ENCODE results near the gene TEX14.

TEX14 gene

GRCh38 chr17:58580671-58581070 lies 111.2 kb downstream of the TEX14 start:
- Histone ChIP-seq H2BK15ac (ENCODE audit: low read length) (no peak overlapping the region), H2BK120ac (ENCODE audit: low read depth, low read length) (no peak overlapping the region), H3K14ac (ENCODE audit: low read length) (no peak overlapping the region), H3K9ac (ENCODE audit: low read depth, low read length, poor library complexity) (no peak overlapping the region), H3K9me3 (replicated peaks in 1 of 2; ENCODE audit: control insufficient read depth in 2 of 2, insufficient read depth in 1 of 2, low read depth in 1 of 2, low read length in 2 of 2) (no peaks in the 10 kb centered on the region), H2BK12ac (ENCODE audit: low read length) (no peak overlapping the region), H4K8ac (ENCODE audit: low read depth, low read length) (no peak overlapping the region), H3K4me1 (ENCODE audit: control insufficient read depth in 2 of 2, insufficient read depth in 1 of 2, low read depth in 1 of 2, low read length in 2 of 2) (peaks cover 0 to 3% of the 10 kb centered on the region in 2 donors), H3K27me3 (ENCODE audit: control insufficient read depth in 3 of 3, insufficient read depth in 3 of 3, low read depth in 1 of 3, low read length in 3 of 3) (peaks cover 0 to 15% (median 0%) of the 10 kb centered on the region in 3 experiments), H3K4me2 (ENCODE audit: insufficient read depth, low read length, poor library complexity, severe bottlenecking) (no peak overlapping the region), H3K4me3 (ENCODE audit: low read length in 2 of 2) (no peak overlapping the region), H2AFZ (ENCODE audit: low read length) (no peak overlapping the region), H3K36me3 (replicated peaks in 1 of 2; ENCODE audit: control insufficient read depth in 2 of 2, insufficient read depth in 2 of 2, low read length in 2 of 2) (no peaks in the 10 kb centered on the region), H2BK5ac (ENCODE audit: low read length) (no peak overlapping the region), H3K23ac (ENCODE audit: low read depth, low read length, poor library complexity) (no peak overlapping the region), H3K27ac (replicated peaks; ENCODE audit: low read length) (no peak overlapping the region), H3K79me1 (ENCODE audit: low read depth, low read length) (no peaks in the 10 kb centered on the region), H2AK5ac (ENCODE audit: low read depth, low read length) (no peak overlapping the region), H4K91ac (ENCODE audit: low read depth, low read length, poor library complexity) (no peak overlapping the region), H3K4ac (ENCODE audit: low read length) (no peak overlapping the region), H3K18ac (ENCODE audit: low read length) (no peak overlapping the region)
- WGBS, 2 donors (ENCODE audit: extremely low coverage in 2 of 2, insufficient read length in 2 of 2, insufficient replicate concordance in 1 of 2): no CpG with 5 or more reads among the region's 2 CpGs
- DNase-seq (ENCODE audit: low spot score): no peak

DNA sequence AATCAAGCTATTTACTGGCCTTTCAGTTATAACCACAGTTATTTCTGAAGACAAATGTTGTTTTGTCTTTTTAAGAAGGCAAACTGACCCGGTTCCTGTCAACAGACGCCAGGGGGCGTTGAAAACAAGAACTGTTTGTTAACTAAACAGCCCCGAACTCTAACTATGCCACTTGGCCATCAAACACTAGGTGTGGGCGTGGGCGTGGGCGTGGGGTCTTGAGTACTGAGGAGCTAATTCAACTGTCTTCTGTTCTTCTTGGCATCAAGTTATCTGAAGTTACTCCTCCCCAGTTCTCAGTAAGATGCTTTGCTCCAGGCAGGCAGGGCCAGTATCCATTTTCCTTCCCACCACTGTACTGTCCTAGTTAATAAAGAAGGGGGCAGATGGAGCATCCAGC lies 114.1 kb downstream of the TEX14 start:
- Histone ChIP-seq H3K9ac (ENCODE audit: low read depth, low read length, poor library complexity) (no peak overlapping the region), H3K4me3 (ENCODE audit: low read length in 2 of 2) (no peak overlapping the region), H4K91ac (ENCODE audit: low read depth, low read length, poor library complexity) (no peak overlapping the region), H3K9me3 (replicated peaks in 1 of 2; ENCODE audit: control insufficient read depth in 2 of 2, insufficient read depth in 1 of 2, low read depth in 1 of 2, low read length in 2 of 2) (no peaks in the 10 kb centered on the region), H3K18ac (ENCODE audit: low read length) (no peak overlapping the region), H3K27ac (replicated peaks; ENCODE audit: low read length) (no peak overlapping the region), H2BK5ac (ENCODE audit: low read length) (no peak overlapping the region), H3K23ac (ENCODE audit: low read depth, low read length, poor library complexity) (no peak overlapping the region), H3K14ac (ENCODE audit: low read length) (no peak overlapping the region), H2AK5ac (ENCODE audit: low read depth, low read length) (no peak overlapping the region), H2BK12ac (ENCODE audit: low read length) (no peak overlapping the region), H3K4me1 (ENCODE audit: control insufficient read depth in 2 of 2, insufficient read depth in 1 of 2, low read depth in 1 of 2, low read length in 2 of 2) (peaks cover 0 to 4% of the 10 kb centered on the region in 2 donors), H2BK15ac (ENCODE audit: low read length) (no peak overlapping the region), H3K4me2 (ENCODE audit: insufficient read depth, low read length, poor library complexity, severe bottlenecking) (no peak overlapping the region), H3K27me3 (ENCODE audit: control insufficient read depth in 3 of 3, insufficient read depth in 3 of 3, low read depth in 1 of 3, low read length in 3 of 3) (peaks cover 0 to 7% (median 0%) of the 10 kb centered on the region in 3 experiments), H3K4ac (ENCODE audit: low read length) (no peak overlapping the region), H3K79me1 (ENCODE audit: low read depth, low read length) (no peaks in the 10 kb centered on the region), H4K8ac (ENCODE audit: low read depth, low read length) (no peak overlapping the region), H2AFZ (ENCODE audit: low read length) (peak overlapping the region; percentile 50), H3K36me3 (replicated peaks in 1 of 2; ENCODE audit: control insufficient read depth in 2 of 2, insufficient read depth in 2 of 2, low read length in 2 of 2) (no peaks in the 10 kb centered on the region), H2BK120ac (ENCODE audit: low read depth, low read length) (no peak overlapping the region)
- peak; percentile 50 for DNase-seq (ENCODE audit: low spot score)
- no CpG with 5 or more reads among the region's 7 CpGs for WGBS, 2 donors (ENCODE audit: extremely low coverage in 2 of 2, insufficient read length in 2 of 2, insufficient replicate concordance in 1 of 2)

DNA sequence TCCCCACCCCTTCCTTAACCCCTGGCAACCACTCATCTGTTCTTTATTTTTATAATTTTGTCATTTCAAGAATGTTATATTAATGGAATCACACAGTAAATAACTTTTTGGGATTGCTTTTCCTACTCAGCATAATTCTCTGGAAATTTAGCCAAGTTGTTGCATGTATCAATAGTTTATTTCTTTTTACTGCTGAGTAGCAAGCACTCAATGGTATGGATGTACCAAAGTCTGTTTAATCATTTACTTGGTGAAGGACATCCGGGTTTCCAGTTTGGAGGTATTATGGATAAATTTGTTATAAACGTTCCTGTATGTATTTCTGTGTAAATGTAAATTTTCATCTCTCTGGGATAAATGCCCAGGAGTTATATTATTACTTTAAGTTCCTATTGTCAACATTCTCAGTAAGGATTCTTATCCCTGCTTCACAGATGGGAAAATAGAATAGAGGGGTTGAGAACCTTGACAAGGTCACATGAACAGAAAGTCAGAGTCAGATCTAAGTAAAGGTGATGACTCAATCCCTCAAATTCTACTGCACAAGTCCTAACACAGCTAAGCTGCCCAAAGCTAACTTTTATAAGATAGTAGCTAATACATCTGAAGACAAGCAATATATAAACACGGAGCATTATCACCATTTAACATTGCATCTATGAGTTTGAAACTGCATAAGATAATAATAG lies 115.0 kb downstream of the TEX14 start:
- no peak overlapping the region for H3K18ac ChIP-seq (ENCODE audit: low read length)
- no peak overlapping the region for H3K4me3 ChIP-seq (ENCODE audit: low read length in 2 of 2)
- H3K9me3 ChIP-seq (replicated peaks in 1 of 2; ENCODE audit: control insufficient read depth in 2 of 2, insufficient read depth in 1 of 2, low read depth in 1 of 2, low read length in 2 of 2): no peaks in the 10 kb centered on the region
- H4K8ac ChIP-seq (ENCODE audit: low read depth, low read length): no peak overlapping the region
- H3K4ac ChIP-seq (ENCODE audit: low read length): no peak overlapping the region
- no peak overlapping the region for H4K91ac ChIP-seq (ENCODE audit: low read depth, low read length, poor library complexity)
- no peaks in the 10 kb centered on the region for H3K36me3 ChIP-seq (replicated peaks in 1 of 2; ENCODE audit: control insufficient read depth in 2 of 2, insufficient read depth in 2 of 2, low read length in 2 of 2)
- H2BK120ac ChIP-seq (ENCODE audit: low read depth, low read length): no peak overlapping the region
- H3K23ac ChIP-seq (ENCODE audit: low read depth, low read length, poor library complexity): no peak overlapping the region
- no peak overlapping the region for H3K27ac ChIP-seq (replicated peaks; ENCODE audit: low read length)
- no peak overlapping the region for H3K9ac ChIP-seq (ENCODE audit: low read depth, low read length, poor library complexity)
- no peak overlapping the region for H2BK15ac ChIP-seq (ENCODE audit: low read length)
- no peak overlapping the region for H3K4me2 ChIP-seq (ENCODE audit: insufficient read depth, low read length, poor library complexity, severe bottlenecking)
- H3K14ac ChIP-seq (ENCODE audit: low read length): no peak overlapping the region
- peaks cover 0 to 4% of the 10 kb centered on the region in 2 donors for H3K4me1 ChIP-seq (ENCODE audit: control insufficient read depth in 2 of 2, insufficient read depth in 1 of 2, low read depth in 1 of 2, low read length in 2 of 2)
- H2BK12ac ChIP-seq (ENCODE audit: low read length): no peak overlapping the region
- H2AFZ ChIP-seq (ENCODE audit: low read length): no peak overlapping the region
- peaks cover 0 to 7% (median 0%) of the 10 kb centered on the region in 3 experiments for H3K27me3 ChIP-seq (ENCODE audit: control insufficient read depth in 3 of 3, insufficient read depth in 3 of 3, low read depth in 1 of 3, low read length in 3 of 3)
- H3K79me1 ChIP-seq (ENCODE audit: low read depth, low read length): no peaks in the 10 kb centered on the region
- H2AK5ac ChIP-seq (ENCODE audit: low read depth, low read length): no peak overlapping the region
- WGBS, 2 donors (ENCODE audit: extremely low coverage in 2 of 2, insufficient read length in 2 of 2, insufficient replicate concordance in 1 of 2): no CpG with 5 or more reads among the region's 3 CpGs
- DNase-seq (ENCODE audit: low spot score): no peak
- no peak overlapping the region for H2BK5ac ChIP-seq (ENCODE audit: low read length)

- no peak overlapping the region for H3K23ac ChIP-seq (ENCODE audit: low read depth, low read length, poor library complexity)
- no CpG with 5 or more reads among the region's 1 CpG for WGBS, 2 donors (ENCODE audit: extremely low coverage in 2 of 2, insufficient read length in 2 of 2, insufficient replicate concordance in 1 of 2)
These were observed 116.3 kb downstream of the TEX14 start for GRCh38 chr17:58575511-58575910.

More at GRCh38 chr17:58575511-58575910, 116.3 kb downstream of the TEX14 start:
- Histone ChIP-seq H2BK12ac (ENCODE audit: low read length) (no peak overlapping the region), H3K4me3 (ENCODE audit: low read length in 2 of 2) (no peak overlapping the region), H2BK15ac (ENCODE audit: low read length) (no peak overlapping the region), H3K27me3 (ENCODE audit: control insufficient read depth in 3 of 3, insufficient read depth in 3 of 3, low read depth in 1 of 3, low read length in 3 of 3) (peaks cover 0 to 5% (median 0%) of the 10 kb centered on the region in 3 experiments), H3K9me3 (replicated peaks in 1 of 2; ENCODE audit: control insufficient read depth in 2 of 2, insufficient read depth in 1 of 2, low read depth in 1 of 2, low read length in 2 of 2) (no peaks in the 10 kb centered on the region), H4K8ac (ENCODE audit: low read depth, low read length) (no peak overlapping the region), H4K91ac (ENCODE audit: low read depth, low read length, poor library complexity) (no peak overlapping the region), H3K14ac (ENCODE audit: low read length) (no peak overlapping the region), H3K4me1 (ENCODE audit: control insufficient read depth in 2 of 2, insufficient read depth in 1 of 2, low read depth in 1 of 2, low read length in 2 of 2) (peaks cover 0 to 4% of the 10 kb centered on the region in 2 donors), H3K27ac (replicated peaks; ENCODE audit: low read length) (no peak overlapping the region), H3K18ac (ENCODE audit: low read length) (no peak overlapping the region), H3K9ac (ENCODE audit: low read depth, low read length, poor library complexity) (no peak overlapping the region), H3K4me2 (ENCODE audit: insufficient read depth, low read length, poor library complexity, severe bottlenecking) (no peak overlapping the region), H3K79me1 (ENCODE audit: low read depth, low read length) (no peaks in the 10 kb centered on the region), H2AK5ac (ENCODE audit: low read depth, low read length) (no peak overlapping the region), H3K4ac (ENCODE audit: low read length) (no peak overlapping the region), H2AFZ (ENCODE audit: low read length) (no peak overlapping the region), H3K36me3 (replicated peaks in 1 of 2; ENCODE audit: control insufficient read depth in 2 of 2, insufficient read depth in 2 of 2, low read length in 2 of 2) (no peaks in the 10 kb centered on the region), H2BK120ac (ENCODE audit: low read depth, low read length) (no peak overlapping the region), H2BK5ac (ENCODE audit: low read length) (no peak overlapping the region)
- no peak for DNase-seq (ENCODE audit: low spot score)

Measured in neuronal stem cell (in vitro differentiated cells).